ENCODE measurements around the gene IGFL3. TPM values are rescaled to one million over a fixed set of nuclear protein-coding genes. Genes with fewer than 3 reads are reported as not detected.

IGFL3 gene
- total RNA-seq, 1 experiment from 2014 or later = not detected

GRCh38 chr19:46113726-46114125, 10.8 kb downstream of the IGFL3 start:
- Histone ChIP-seq H3K4me1 (ENCODE audit: insufficient read depth, low read length) (no peaks in the 10 kb centered on the region; the same call in 1 of the 2 replicates), H3K27ac (ENCODE audit: insufficient read length, low read depth, low read length) (no peak overlapping the region), H2BK5ac (ENCODE audit: insufficient read length, low read length) (no peak overlapping the region), H2BK15ac (ENCODE audit: low read depth, low read length) (no peak overlapping the region), H2BK20ac (ENCODE audit: low read depth, low read length, poor library complexity, severe bottlenecking) (no peak overlapping the region), H3K4me2 (ENCODE audit: insufficient read depth, insufficient read length, low read length) (no peak overlapping the region), H2BK12ac (ENCODE audit: insufficient read length, low read depth, low read length) (no peak overlapping the region), H3K56ac (ENCODE audit: insufficient read length, low read depth, low read length) (no peak overlapping the region), H3K4ac (ENCODE audit: low read depth, low read length) (no peak overlapping the region), H3K79me2 (ENCODE audit: insufficient read depth, low read length) (no peaks in the 10 kb centered on the region), H3K9ac (ENCODE audit: extremely low read depth, insufficient read length, low read length) (no peak overlapping the region), H3K9me3 (ENCODE audit: control insufficient read depth, low read depth, low read length) (no peaks in the 10 kb centered on the region), H2AFZ (ENCODE audit: low read length) (no peak overlapping the region), H3K27me3 (ENCODE audit: insufficient read depth, low read length) (no peaks in the 10 kb centered on the region), H3K23ac (ENCODE audit: insufficient read length, low read depth, low read length) (no peak overlapping the region), H4K20me1 (ENCODE audit: control insufficient read depth, insufficient read depth, insufficient read length) (no peaks in the 10 kb centered on the region), H2AK5ac (ENCODE audit: insufficient read length, low read length) (no peak overlapping the region), H4K91ac (ENCODE audit: insufficient read length, low read depth, low read length) (no peak overlapping the region), H3K18ac (ENCODE audit: insufficient read length, low read depth, low read length) (no peak overlapping the region), H4K8ac (replicated peaks; ENCODE audit: insufficient read length, low read depth, low read length) (no peak overlapping the region), H3K23me2 (ENCODE audit: insufficient read length, low read depth, low read length, poor library complexity, severe bottlenecking) (no peaks in the 10 kb centered on the region), H3K14ac (ENCODE audit: insufficient read depth, low read length) (no peak overlapping the region), H4K5ac (ENCODE audit: insufficient read length, low read depth, low read length) (no peak overlapping the region), H2BK120ac (ENCODE audit: low read depth, low read length, poor library complexity, severe bottlenecking) (no peak overlapping the region), H3K79me1 (ENCODE audit: insufficient read depth, low read depth, low read length, poor library complexity, severe bottlenecking) (no peaks in the 10 kb centered on the region), H3T11ph (ENCODE audit: low read length) (no peak overlapping the region)
- H3K4me1 Mint-ChIP-seq = peaks cover 10 to 12% of the 10 kb centered on the region in 2 experiments
- no peak overlapping the region for H3K27ac Mint-ChIP-seq
- no peak overlapping the region for H3K4me3 Mint-ChIP-seq
- H3K36me3 Mint-ChIP-seq (ENCODE audit: insufficient read depth in 1 of 3, low read depth in 3 of 3) = no peaks in the 10 kb centered on the region; a peak in 1 of 7 replicates
- no peak for DNase-seq
- TF ChIP-seq, protein P1, sequence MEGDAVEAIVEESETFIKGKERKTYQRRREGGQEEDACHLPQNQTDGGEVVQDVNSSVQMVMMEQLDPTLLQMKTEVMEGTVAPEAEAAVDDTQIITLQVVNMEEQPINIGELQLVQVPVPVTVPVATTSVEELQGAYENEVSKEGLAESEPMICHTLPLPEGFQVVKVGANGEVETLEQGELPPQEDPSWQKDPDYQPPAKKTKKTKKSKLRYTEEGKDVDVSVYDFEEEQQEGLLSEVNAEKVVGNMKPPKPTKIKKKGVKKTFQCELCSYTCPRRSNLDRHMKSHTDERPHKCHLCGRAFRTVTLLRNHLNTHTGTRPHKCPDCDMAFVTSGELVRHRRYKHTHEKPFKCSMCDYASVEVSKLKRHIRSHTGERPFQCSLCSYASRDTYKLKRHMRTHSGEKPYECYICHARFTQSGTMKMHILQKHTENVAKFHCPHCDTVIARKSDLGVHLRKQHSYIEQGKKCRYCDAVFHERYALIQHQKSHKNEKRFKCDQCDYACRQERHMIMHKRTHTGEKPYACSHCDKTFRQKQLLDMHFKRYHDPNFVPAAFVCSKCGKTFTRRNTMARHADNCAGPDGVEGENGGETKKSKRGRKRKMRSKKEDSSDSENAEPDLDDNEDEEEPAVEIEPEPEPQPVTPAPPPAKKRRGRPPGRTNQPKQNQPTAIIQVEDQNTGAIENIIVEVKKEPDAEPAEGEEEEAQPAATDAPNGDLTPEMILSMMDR (conservative IDR thresholded peaks at IDR 0.05) = no peak
- peaks cover 3 to 4% of the 10 kb centered on the region in 2 experiments for H3K9me3 Mint-ChIP-seq
- peaks cover 10% of the 10 kb centered on the region for H3K27me3 Mint-ChIP-seq (ENCODE audit: low read depth)
- no CpG with 5 or more reads among the region's 1 CpG for WGBS (ENCODE audit: extremely low coverage, insufficient read length, low lambda C conversion rate)

All from H9 (cell line).